WTC11 (cell line): ENCODE results near the gene DGKH. TPM values are rescaled to one million over a fixed set of nuclear protein-coding genes. Genes with fewer than 3 reads are reported as not detected.

ENCODE experiments used
- ATAC-seq: fragments of 200-7000 bp; cut with Tn5 transposase; 2 replicates; pipeline ENCODE4 v1.10.0; 2021; ENCODE audit warnings: mild to moderate bottlenecking, moderate library complexity
- CTCF ChIA-PET: fragments of 300-600 bp; sonication (Branson Sonifier 250); formaldehyde crosslinking; loops from one replicate; lab custom pipeline; 2021; ENCODE audit warnings: antibody characterized with exemption; lab: Charles Lee
- POLR2A ChIA-PET: fragments of 350-600 bp; sonication (Branson Sonifier 250); formaldehyde crosslinking; loops from one replicate; lab custom pipeline; 2021; ENCODE audit warnings: antibody characterized with exemption; lab: Charles Lee
- DNase-seq: peaks from one replicate; pipeline ENCODE4 v3.0.0; 2021; ENCODE audit warnings: low spot score
- H3K27ac Mint-ChIP-seq: 2 replicates; pipeline ENCODE4 v1.8.0; 2021; ENCODE audit warnings: mixed read lengths
- H3K27me3 Mint-ChIP-seq: 2 replicates; pipeline ENCODE4 v1.8.0; 2021; ENCODE audit warnings: low read depth, mild to moderate bottlenecking, moderate library complexity, mixed read lengths
- H3K36me3 Mint-ChIP-seq: 2 replicates; pipeline ENCODE4 v1.8.0; 2021; ENCODE audit warnings: mixed read lengths
- H3K4me1 Mint-ChIP-seq: 2 replicates; pipeline ENCODE4 v1.8.0; 2022; ENCODE audit warnings: mixed read lengths
- H3K4me3 Mint-ChIP-seq: 2 replicates; pipeline ENCODE4 v1.8.0; 2021; ENCODE audit warnings: mild to moderate bottlenecking, moderate library complexity, mixed read lengths
- H3K9me3 Mint-ChIP-seq: 2 replicates; pipeline ENCODE4 v1.8.0; 2021; ENCODE audit warnings: mixed read lengths
- ATF2 ChIP-seq: sonication (generic); formaldehyde crosslinking; IDR thresholded peaks from 2 replicates; pipeline ENCODE4 v1.8.1; 2022; ENCODE audit warnings: low read depth, missing genetic modification reagents, borderline replicate concordance
- CBFB ChIP-seq: sonication (generic); formaldehyde crosslinking; IDR thresholded peaks from 2 replicates; pipeline ENCODE4 v1.8.1; 2022; ENCODE audit warnings: mild to moderate bottlenecking, low read depth, missing genetic modification reagents
- ERG ChIP-seq: fragments of 250-450 bp; sonication (Bioruptor Pico); IDR thresholded peaks from 2 replicates; pipeline ENCODE4 v1.8.0; 2021; ENCODE audit warnings: mild to moderate bottlenecking
- JAZF1 ChIP-seq: fragments of 250-450 bp; sonication (Bioruptor Pico); IDR thresholded peaks from 2 replicates; pipeline ENCODE4 v1.9.0; 2021; ENCODE audit warnings: moderate library complexity, mild to moderate bottlenecking, inconsistent platforms
- MAX ChIP-seq: sonication (generic); formaldehyde crosslinking; IDR thresholded peaks from 2 replicates; pipeline ENCODE4 v1.8.0; 2022; ENCODE audit warnings: mild to moderate bottlenecking, missing genetic modification reagents
- MXD4 ChIP-seq: fragments of 250-450 bp; sonication (Bioruptor Pico); IDR thresholded peaks from 2 replicates; pipeline ENCODE4 v1.8.0; 2021; ENCODE audit warnings: mild to moderate bottlenecking, moderate library complexity, borderline replicate concordance
- NFYB ChIP-seq: sonication (generic); formaldehyde crosslinking; conservative IDR thresholded peaks from 2 replicates; pipeline ENCODE4 v1.8.0; 2022; ENCODE audit warnings: low read depth, missing genetic modification reagents
- NR3C1 ChIP-seq: sonication (generic); formaldehyde crosslinking; conservative IDR thresholded peaks from 2 replicates; pipeline ENCODE4 v1.8.1; 2023; ENCODE audit warnings: low read depth, mild to moderate bottlenecking, missing genetic modification reagents
- SMAD4 ChIP-seq: sonication (generic); formaldehyde crosslinking; IDR thresholded peaks from 2 replicates; pipeline ENCODE4 v1.8.0; 2022; ENCODE audit warnings: mild to moderate bottlenecking, missing genetic modification reagents
- TEAD4 ChIP-seq: sonication (generic); formaldehyde crosslinking; IDR thresholded peaks from 2 replicates; pipeline ENCODE4 v1.8.0; 2022; ENCODE audit warnings: mild to moderate bottlenecking, missing genetic modification reagents
- ZNF121 ChIP-seq: sonication (generic); formaldehyde crosslinking; IDR thresholded peaks from 2 replicates; pipeline ENCODE4 v1.8.0; 2023; ENCODE audit warnings: missing genetic modification reagents
- ZNF263 ChIP-seq: sonication (generic); formaldehyde crosslinking; IDR thresholded peaks from 2 replicates; pipeline ENCODE4 v1.8.1; 2022; ENCODE audit warnings: low read depth, mild to moderate bottlenecking, moderate library complexity, missing genetic modification reagents
- ZNF532 ChIP-seq: fragments of 250-450 bp; sonication (Bioruptor Pico); IDR thresholded peaks from 2 replicates; pipeline ENCODE4 v1.9.0; 2021; ENCODE audit warnings: mild to moderate bottlenecking, borderline replicate concordance
- total RNA-seq: library from RNA; stranded (reverse); gene quantifications from 3 replicates; pipeline ENCODE4 v1.2.3, GENCODE V29; 2021
- TF ChIP-seq, protein P1 (sequence below): sonication (generic); formaldehyde crosslinking; IDR thresholded peaks from 2 replicates; pipeline ENCODE4 v1.8.1; 2023; ENCODE audit warnings: mild to moderate bottlenecking, missing genetic modification reagents, moderate library complexity
- TF ChIP-seq, protein P2 (sequence below): sonication (generic); formaldehyde crosslinking; conservative IDR thresholded peaks from 2 replicates; pipeline ENCODE4 v1.8.1; 2023; ENCODE audit warnings: mild to moderate bottlenecking, low read depth, missing genetic modification reagents, moderate library complexity

The DGKH gene
- total RNA-seq, 1 experiment from 2014 or later, result 7.6 TPM

DNA sequence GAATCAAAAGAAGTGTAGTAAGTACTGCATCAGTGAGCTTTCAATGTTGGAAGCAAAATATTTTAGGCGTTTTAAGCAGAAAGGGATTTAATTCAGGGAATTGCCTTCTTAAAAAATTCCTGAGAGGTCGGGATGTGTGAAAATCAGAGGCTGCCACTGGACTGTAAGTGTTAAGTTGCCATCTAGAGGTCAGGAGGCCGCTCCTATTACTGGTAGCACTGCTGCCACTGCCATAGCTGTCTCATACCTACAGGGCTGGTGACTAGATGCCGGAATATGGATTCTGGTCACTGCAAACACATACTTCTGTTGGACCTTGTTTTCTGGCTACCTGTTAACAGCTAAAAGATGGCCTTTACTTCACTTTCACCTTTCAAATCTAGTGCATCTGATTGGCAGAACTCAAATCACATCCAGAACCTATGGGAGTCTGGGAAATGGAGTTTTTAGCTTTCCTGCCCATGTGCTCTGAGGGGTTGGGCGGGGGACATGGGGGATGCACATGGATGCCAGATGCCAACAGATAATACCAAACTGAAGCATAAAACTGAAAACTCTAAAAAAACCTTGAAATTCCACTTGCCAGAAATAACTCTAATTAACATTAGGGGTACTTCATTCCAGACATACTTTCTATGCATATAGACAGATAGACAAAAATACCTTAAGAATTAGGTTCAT is 29.8 kb downstream of the DGKH start:
- DNase-seq (no peak), ATAC-seq (peak; percentile 88)
- Mint-ChIP-seq H3K27ac (no peak overlapping the region), H3K36me3 (peaks cover 15% of the 10 kb centered on the region), H3K4me1 (no peaks in the 10 kb centered on the region), H3K9me3 (peaks cover 23% of the 10 kb centered on the region), H3K4me3 (no peak overlapping the region), H3K27me3 (no peaks in the 10 kb centered on the region; the same call in 1 of the 2 replicates)
- 0 out of 2 replicates have a peak, but pooled peaks have one; percentile 20 for TF ChIP-seq NFYB (CRISPR knock-in tag)
- TF ChIP-seq, protein P1, sequence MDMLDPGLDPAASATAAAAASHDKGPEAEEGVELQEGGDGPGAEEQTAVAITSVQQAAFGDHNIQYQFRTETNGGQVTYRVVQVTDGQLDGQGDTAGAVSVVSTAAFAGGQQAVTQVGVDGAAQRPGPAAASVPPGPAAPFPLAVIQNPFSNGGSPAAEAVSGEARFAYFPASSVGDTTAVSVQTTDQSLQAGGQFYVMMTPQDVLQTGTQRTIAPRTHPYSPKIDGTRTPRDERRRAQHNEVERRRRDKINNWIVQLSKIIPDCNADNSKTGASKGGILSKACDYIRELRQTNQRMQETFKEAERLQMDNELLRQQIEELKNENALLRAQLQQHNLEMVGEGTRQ, result no peak
- no peak for TF ChIP-seq ZNF263 (CRISPR knock-in tag)
- TF ChIP-seq ZNF532 (CRISPR knock-in tag), result no peak
- no peak for TF ChIP-seq CBFB (CRISPR knock-in tag)
- no peak for TF ChIP-seq MXD4 (CRISPR knock-in tag)
- POLR2A ChIA-PET, result no interaction called here
- CTCF ChIA-PET, result no interaction called here

GRCh38 chr13:42083138-42083770 is 34.8 kb downstream of the DGKH start:
- Mint-ChIP-seq H3K4me3 (no peak overlapping the region), H3K9me3 (peaks cover 31% of the 10 kb centered on the region), H3K27me3 (no peaks in the 10 kb centered on the region; the same call in 1 of the 2 replicates), H3K27ac (peak overlapping the region; percentile 20; the same call in 1 of the 2 replicates), H3K4me1 (no peaks in the 10 kb centered on the region), H3K36me3 (peaks cover 18% of the 10 kb centered on the region)
- POLR2A ChIA-PET, result no interaction called here
- CTCF ChIA-PET, result no interaction called here
- no peak for DNase-seq
- no peak for ATAC-seq
- no peak for TF ChIP-seq JAZF1 (CRISPR knock-in tag)
- TF ChIP-seq ZNF532 (CRISPR knock-in tag), result no peak
- no peak for TF ChIP-seq ZNF121
- TF ChIP-seq, protein P2, sequence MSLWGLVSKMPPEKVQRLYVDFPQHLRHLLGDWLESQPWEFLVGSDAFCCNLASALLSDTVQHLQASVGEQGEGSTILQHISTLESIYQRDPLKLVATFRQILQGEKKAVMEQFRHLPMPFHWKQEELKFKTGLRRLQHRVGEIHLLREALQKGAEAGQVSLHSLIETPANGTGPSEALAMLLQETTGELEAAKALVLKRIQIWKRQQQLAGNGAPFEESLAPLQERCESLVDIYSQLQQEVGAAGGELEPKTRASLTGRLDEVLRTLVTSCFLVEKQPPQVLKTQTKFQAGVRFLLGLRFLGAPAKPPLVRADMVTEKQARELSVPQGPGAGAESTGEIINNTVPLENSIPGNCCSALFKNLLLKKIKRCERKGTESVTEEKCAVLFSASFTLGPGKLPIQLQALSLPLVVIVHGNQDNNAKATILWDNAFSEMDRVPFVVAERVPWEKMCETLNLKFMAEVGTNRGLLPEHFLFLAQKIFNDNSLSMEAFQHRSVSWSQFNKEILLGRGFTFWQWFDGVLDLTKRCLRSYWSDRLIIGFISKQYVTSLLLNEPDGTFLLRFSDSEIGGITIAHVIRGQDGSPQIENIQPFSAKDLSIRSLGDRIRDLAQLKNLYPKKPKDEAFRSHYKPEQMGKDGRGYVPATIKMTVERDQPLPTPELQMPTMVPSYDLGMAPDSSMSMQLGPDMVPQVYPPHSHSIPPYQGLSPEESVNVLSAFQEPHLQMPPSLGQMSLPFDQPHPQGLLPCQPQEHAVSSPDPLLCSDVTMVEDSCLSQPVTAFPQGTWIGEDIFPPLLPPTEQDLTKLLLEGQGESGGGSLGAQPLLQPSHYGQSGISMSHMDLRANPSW (CRISPR knock-in tag), result no peak
- no peak for TF ChIP-seq ATF2 (CRISPR knock-in tag)
- TF ChIP-seq MAX (CRISPR knock-in tag), result no peak
- TF ChIP-seq NR3C1, result no peak
- TF ChIP-seq TEAD4 (CRISPR knock-in tag), result no peak
- TF ChIP-seq SMAD4, result no peak
- no peak for TF ChIP-seq ERG (CRISPR knock-in tag)
